ENCODE measurements around the gene CAMK1D. TPM values are rescaled to one million over a fixed set of nuclear protein-coding genes. Genes with fewer than 3 reads are reported as not detected.

The CAMK1D gene
- total and polyA plus RNA-seq, 2 of the 8 experiments (the other 6 are each of a cell fraction or from before 2014, with no cell fraction given): 3.5 to 10.6 TPM

DNA sequence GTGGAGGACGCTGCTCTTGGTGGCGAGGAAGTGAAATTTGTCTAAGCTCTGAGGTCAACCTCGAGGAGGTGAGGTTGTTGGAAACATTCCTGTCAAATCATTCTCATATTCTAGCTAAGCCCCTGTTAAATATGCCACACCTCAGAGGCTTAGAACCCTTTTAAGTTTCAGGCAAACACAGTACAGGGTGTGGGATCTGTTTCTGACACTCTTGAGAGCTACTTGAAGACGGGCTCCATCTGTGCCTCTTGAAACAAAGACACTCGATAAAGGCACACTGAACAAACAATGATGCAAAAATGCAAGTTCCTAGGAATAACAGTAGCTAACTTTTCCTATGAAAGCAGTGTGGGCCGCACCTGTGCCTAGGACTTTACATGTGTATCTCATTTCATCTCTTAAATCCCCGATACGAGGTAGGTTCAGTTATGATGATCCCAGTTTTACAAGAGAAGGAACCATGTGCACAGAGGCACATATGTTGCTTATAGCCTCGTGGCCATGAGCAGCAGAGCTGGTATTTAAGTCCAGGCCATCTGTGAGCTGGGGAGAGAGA, 352.9 kb downstream of the CAMK1D start:
- H3K56ac ChIP-seq (replicated peaks; ENCODE audit: insufficient read length, low read depth, low read length): no peak overlapping the region
- 89% methylated on average over 9 of the region's 9 CpGs; no CpG with 5 or more reads in 1 of the 2 experiments for WGBS, 2 experiments (ENCODE audit: extremely low coverage in 1 of 2, insufficient coverage in 1 of 2, insufficient read length in 1 of 2, insufficient replicate concordance in 2 of 2, low coverage in 1 of 2, low lambda C conversion rate in 2 of 2, missing lambda C conversion rate in 1 of 2)
- TF ChIP-seq KDM1A (IDR thresholded peaks at IDR 0.05; ENCODE audit: borderline replicate concordance, low read length): no peak
- TF ChIP-seq KDM5A (IDR thresholded peaks at IDR 0.05; ENCODE audit: low read length): no peak
- no peak for TF ChIP-seq FOSL1 (IDR thresholded peaks at IDR 0.05; ENCODE audit: insufficient read depth, low read depth, low read length)
- TF ChIP-seq PHF8 (conservative IDR thresholded peaks at IDR 0.05; ENCODE audit: low read depth, low read length): no peak
- no peak for TF ChIP-seq EZH2 (IDR thresholded peaks at IDR 0.05; ENCODE audit: low read depth, low read length, severe bottlenecking)
- no peak for TF ChIP-seq SAP30 (IDR thresholded peaks at IDR 0.05; ENCODE audit: insufficient read depth, insufficient replicate concordance, low read length)
- TF ChIP-seq CEBPB (IDR thresholded peaks at IDR 0.05; ENCODE audit: low read depth, low read length): no peak
- TF ChIP-seq TAF7 (optimal IDR thresholded peaks at IDR 0.05; ENCODE audit: borderline replicate concordance, low read depth, low read length): no peak
- no peaks in the 10 kb centered on the region for H3K9me3 ChIP-seq (ENCODE audit: insufficient read depth in 2 of 2, low read depth in 1 of 2, low read length in 1 of 2)
- H2BK120ac ChIP-seq (replicated peaks; ENCODE audit: low read depth, low read length): no peak overlapping the region
- no peak overlapping the region for H2BK20ac ChIP-seq (ENCODE audit: low read length)
- H2BK12ac ChIP-seq (ENCODE audit: low read depth, low read length): no peak overlapping the region
- H4K20me1 ChIP-seq (replicated peaks in 1 of 2; ENCODE audit: control insufficient read depth in 1 of 2, insufficient read depth in 2 of 2, low read length in 2 of 2): no peaks in the 10 kb centered on the region
- H3K9ac ChIP-seq (replicated peaks in 1 of 4; ENCODE audit: extremely low read depth in 1 of 4, low read depth in 3 of 4, low read length in 3 of 4): no peak overlapping the region
- H3K4ac ChIP-seq (replicated peaks; ENCODE audit: insufficient read length, low read depth, low read length): no peak overlapping the region
- H2AK5ac ChIP-seq (ENCODE audit: low read depth, low read length): no peak overlapping the region
- ChIA-PET CTCF (ENCODE audit: partially characterized antibody) (interaction anchor here (0.9 to 1.4 kb wide), 3 partner anchors 10 to 46 kb away, joined by 3 to 5 read pairs (median 3); no protein-coding TSS in a partner anchor), POLR2A (ENCODE audit: partially characterized antibody) (no interaction called here)
- H3K27ac ChIP-seq (ENCODE audit: low read depth, low read length): no peak overlapping the region
- H4K5ac ChIP-seq (ENCODE audit: insufficient read length, low read depth, low read length): no peak overlapping the region
- peaks cover 0 to 5% (median 0%) of the 10 kb centered on the region in 4 experiments; a peak in 2 of 7 replicates for H3K4me1 ChIP-seq (replicated peaks in 1 of 4; ENCODE audit: control insufficient read depth in 3 of 4, insufficient read depth in 4 of 4, low read length in 3 of 4)
- no peak overlapping the region for H2BK5ac ChIP-seq (ENCODE audit: low read depth, low read length)
- no peaks in the 10 kb centered on the region for H3K23me2 ChIP-seq (ENCODE audit: low read depth, low read length)
- H3K36me3 ChIP-seq (ENCODE audit: control insufficient read depth in 2 of 4, insufficient read depth in 4 of 4, low read length in 3 of 4): no peaks in the 10 kb centered on the region
- no peak overlapping the region for H2BK15ac ChIP-seq (ENCODE audit: low read length)
- no peak overlapping the region for H2AFZ ChIP-seq (ENCODE audit: low read length)
- no peak overlapping the region for H4K8ac ChIP-seq (ENCODE audit: extremely low read depth, insufficient read depth, low read length)
- no peak overlapping the region for H4K91ac ChIP-seq (replicated peaks; ENCODE audit: insufficient read length, low read length)
- H3K79me2 ChIP-seq (ENCODE audit: control insufficient read depth in 1 of 2, insufficient read depth in 2 of 2, low read length in 2 of 2): no peaks in the 10 kb centered on the region
- H3K79me1 ChIP-seq (ENCODE audit: low read depth, low read length): no peaks in the 10 kb centered on the region
- no peaks in the 10 kb centered on the region for H3K27me3 ChIP-seq (replicated peaks in 1 of 4; ENCODE audit: control insufficient read depth in 3 of 4, extremely low read depth in 1 of 4, insufficient read depth in 3 of 4, low read length in 3 of 4)
- FAIRE-seq: no peak
- H3K23ac ChIP-seq (ENCODE audit: insufficient read length): no peak overlapping the region
- no peak overlapping the region for H3K14ac ChIP-seq (ENCODE audit: insufficient read length)
- no peak for DNase-seq (ENCODE audit: low read depth in 1 of 2, low spot score in 2 of 2)
- H3K4me3 ChIP-seq (ENCODE audit: extremely low read depth in 1 of 4, insufficient read depth in 2 of 4, low read depth in 3 of 4, low read length in 4 of 4): no peak overlapping the region
- H3K18ac ChIP-seq (ENCODE audit: extremely low read depth, low read length): no peak overlapping the region
- H3K4me2 ChIP-seq (ENCODE audit: insufficient read depth in 1 of 2, low read depth in 2 of 2, low read length in 2 of 2): no peak overlapping the region

Data from H1 (cell line).